Renal cortex interstitium (tissue), 11 donors: Measurements from ENCODE around the gene CDH23. TPM values are rescaled to one million over a fixed set of nuclear protein-coding genes. Genes with fewer than 3 reads are reported as not detected.

Experiments
- DNase-seq, 11 donors: peaks; one replicate each; pipeline ENCODE4 v3.0.0-alpha.2; 2013; ENCODE audit warnings: low read depth in 9 of 11, low spot score in 4 of 11; ENCODE audit errors: extremely low read depth in 1 of 11
- polyA plus RNA-seq, 3 donors: library from polyadenylated mRNA; unstranded; fragments of 120-200 nt; gene quantifications; one replicate each; pipeline ENCODE4 v1.2.1, GENCODE V29; 2013; ENCODE audit not compliant: insufficient read length in 3 of 3

The CDH23 gene
- polyA plus RNA-seq, 3 donors, result 0.78 to 2.1 (median 1.0) TPM

- no peak for DNase-seq
These were observed 247.8 kb downstream of the CDH23 start for GRCh38 chr10:71644307-71645180.

GRCh38 chr10:71645185-71645584 lies 248.5 kb downstream of the CDH23 start:
- DNase-seq, result no peak

- no peak for DNase-seq
These were observed 249.3 kb downstream of the CDH23 start for GRCh38 chr10:71646037-71646436.

GRCh38 chr10:71646592-71647292 lies 250.0 kb downstream of the CDH23 start:
- DNase-seq, result no peak

GRCh38 chr10:71647526-71648253 lies 251.0 kb downstream of the CDH23 start:
- no peak for DNase-seq

- no peak for DNase-seq
These were observed 251.7 kb downstream of the CDH23 start for GRCh38 chr10:71648254-71648932.

- no peak for DNase-seq
These were observed 252.2 kb downstream of the CDH23 start for GRCh38 chr10:71648933-71649320.

- DNase-seq, result no peak
These were observed 252.9 kb downstream of the CDH23 start for GRCh38 chr10:71649631-71650030.

GRCh38 chr10:71650397-71650796 lies 253.7 kb downstream of the CDH23 start:
- DNase-seq, result no peak

GRCh38 chr10:71651428-71651827 lies 254.7 kb downstream of the CDH23 start:
- DNase-seq, result no peak

GRCh38 chr10:71651928-71652327 lies 255.2 kb downstream of the CDH23 start:
- no peak for DNase-seq

- no peak for DNase-seq
These were observed 256.3 kb downstream of the CDH23 start for GRCh38 chr10:71653044-71653443.

GRCh38 chr10:71656220-71656619 lies 259.5 kb downstream of the CDH23 start:
- DNase-seq, result no peak

GRCh38 chr10:71657604-71658466 lies 261.1 kb downstream of the CDH23 start:
- DNase-seq, result no peak

GRCh38 chr10:71658467-71658745 lies 261.7 kb downstream of the CDH23 start:
- no peak for DNase-seq

GRCh38 chr10:71659111-71659634 lies 262.5 kb downstream of the CDH23 start:
- DNase-seq, result no peak

GRCh38 chr10:71659737-71660136 lies 263.0 kb downstream of the CDH23 start:
- no peak for DNase-seq

- no peak for DNase-seq
These were observed 263.6 kb downstream of the CDH23 start for GRCh38 chr10:71660313-71660712.
